K562 (cell line): Measurements from ENCODE around the gene ETS2. TPM values are rescaled to one million over a fixed set of nuclear protein-coding genes. Genes with fewer than 3 reads are reported as not detected.

Source experiments
- BACH1 ChIP-seq: fragments of 200-800 bp; sonication (Bioruptor generic); IDR thresholded peaks from 2 replicates; pipeline ENCODE4 v1.6.1; 2016; ENCODE audit warnings: missing genetic modification characterization, missing compliant biosample characterization
- CBFA2T2 ChIP-seq: fragments of 450-650 bp; conservative IDR thresholded peaks from 2 replicates; pipeline ENCODE4 v1.6.1; 2017; ENCODE audit warnings: mild to moderate bottlenecking
- CREB3L1 ChIP-seq: fragments of 450-650 bp; IDR thresholded peaks from 2 replicates; pipeline ENCODE4 v1.6.1; 2014; ENCODE audit warnings: low read depth, mild to moderate bottlenecking, moderate library complexity, borderline replicate concordance
- CREM ChIP-seq: IDR thresholded peaks from 2 replicates; pipeline ENCODE4 v1.6.1; 2014; ENCODE audit warnings: antibody characterized with exemption, low read depth
- GTF3C2 ChIP-seq: IDR thresholded peaks from 3 replicates; pipeline ENCODE4 v1.6.1; 2011; ENCODE audit warnings: borderline replicate concordance, mild to moderate bottlenecking, moderate library complexity; ENCODE audit not compliant: insufficient read length; ENCODE audit errors: extremely low read depth
- IRF9 ChIP-seq: fragments of 450-650 bp; IDR thresholded peaks from 2 replicates; pipeline ENCODE4 v1.6.1; 2016; ENCODE audit warnings: missing biosample characterization, missing genetic modification characterization
- KAT7 ChIP-seq: sonication (generic); formaldehyde crosslinking; IDR thresholded peaks from 2 replicates; pipeline ENCODE4 v1.8.0; 2022; ENCODE audit warnings: missing genetic modification reagents, mild to moderate bottlenecking, borderline replicate concordance
- MEIS2 ChIP-seq: fragments of 450-650 bp; IDR thresholded peaks from 2 replicates; pipeline ENCODE4 v1.6.1; 2014; ENCODE audit warnings: mild to moderate bottlenecking; ENCODE audit not compliant: partially characterized antibody
- MIER1 ChIP-seq: fragments of 450-650 bp; IDR thresholded peaks from 2 replicates; pipeline ENCODE4 v1.6.1; 2016; ENCODE audit warnings: antibody characterized with exemption, mild to moderate bottlenecking, low read depth
- MYNN ChIP-seq, 2 experiments: sonication (generic); formaldehyde crosslinking in 1 of 2; IDR thresholded peaks; 2 replicates each; pipeline versions ENCODE4 v1.5.0 to v1.6.1; 2016 to 2020; ENCODE audit warnings: antibody characterized with exemption in 1 of 2, missing genetic modification reagents in 1 of 2
- NEUROD1 ChIP-seq: fragments of 150-350 bp; IDR thresholded peaks from 2 replicates; pipeline ENCODE4 v1.6.1; 2014; ENCODE audit warnings: borderline replicate concordance, low read length, low read depth; ENCODE audit not compliant: partially characterized antibody
- NFYB ChIP-seq: IDR thresholded peaks from 2 replicates; pipeline ENCODE4 v1.6.1; 2011; ENCODE audit warnings: mild to moderate bottlenecking, moderate library complexity; ENCODE audit not compliant: insufficient read length; ENCODE audit errors: extremely low read depth
- RUNX1 ChIP-seq: sonication (generic); IDR thresholded peaks from 2 replicates; pipeline ENCODE4 v1.6.1; 2016; ENCODE audit warnings: antibody characterized with exemption, low read depth
- USF1 ChIP-seq: sonication (generic); formaldehyde crosslinking; IDR thresholded peaks from 2 replicates; pipeline ENCODE4 v1.9.0; 2022; ENCODE audit warnings: mild to moderate bottlenecking, missing genetic modification reagents
- USF2 ChIP-seq: sonication (generic); formaldehyde crosslinking; IDR thresholded peaks from 2 replicates; pipeline ENCODE4 v1.5.0; 2020; ENCODE audit warnings: missing genetic modification reagents
- ZNF212 ChIP-seq: fragments of 450-650 bp; formaldehyde crosslinking; IDR thresholded peaks from 2 replicates; pipeline ENCODE4 v1.4.0; 2020; ENCODE audit warnings: mild to moderate bottlenecking
- ZNF316 ChIP-seq: fragments of 450-650 bp; IDR thresholded peaks from 2 replicates; pipeline ENCODE4 v1.6.1; 2016
- ZNF324 ChIP-seq: fragments of 250-450 bp; sonication (Bioruptor Pico); IDR thresholded peaks from 2 replicates; pipeline ENCODE4 v1.4.0; 2020; ENCODE audit warnings: mild to moderate bottlenecking
- ZNF584 ChIP-seq: fragments of 200-800 bp; sonication (Bioruptor generic); IDR thresholded peaks from 2 replicates; pipeline ENCODE4 v1.6.1; 2016; ENCODE audit warnings: low read depth, mild to moderate bottlenecking, missing genetic modification characterization, missing compliant biosample characterization
- polyA plus RNA-seq, 8 experiments: library from polyadenylated mRNA; depleted of rRNA in 4 of 8; stranded (reverse) in 5 of 8; unstranded in 3 of 8; fragments of >200 nt; fragmentation: Nextera tagmentation in 2 of 8; fragmentation: Illumina TruSeq in 1 of 8; extraction: Ambion mirVana in 2 of 8; extraction: Trizol in 1 of 8; gene quantifications; 2 replicates each; pipeline versions ENCODE4 v1.2.1 to v1.2.3, GENCODE V29; 2011 to 2014; ENCODE audit warnings: inconsistent platforms in 1 of 8, missing spikeins in 1 of 8
- total RNA-seq, 7 experiments: library from RNA; depleted of rRNA in 6 of 7; stranded (reverse); fragments of >200 nt in 6 of 7; fragmentation: Illumina TruSeq in 2 of 7; extraction: Trizol in 2 of 7; gene quantifications; 2 replicates each; pipeline versions ENCODE4 v1.2.1 to v1.2.3, GENCODE V29; 2011 to 2021; ENCODE audit warnings: low replicate concordance in 1 of 7

ETS2 gene
- total and polyA plus RNA-seq, 9 of the 15 experiments (the other 6 are each of a cell fraction or from before 2014, with no cell fraction given), result 1.7 to 24.4 (median 12.2) TPM

- TF ChIP-seq GTF3C2 (no peak), ZNF584 (CRISPR knock-in tag) (peak; percentile 87), NFYB (no peak), ZNF212 (no peak), ZNF316 (peak; percentile 55; the same call in 1 of the 2 replicates), KAT7 (CRISPR knock-in tag) (no peak), NEUROD1 (peak; percentile 52), BACH1 (tag) (peak; percentile 82; the same call in 1 of the 2 replicates), CREB3L1 (peak; percentile 37; the same call in 1 of the 2 replicates), RUNX1 (no peak), IRF9 (peak; percentile 98), USF1 (peak; percentile 93), USF2 (CRISPR knock-in tag) (peak; percentile 92), CBFA2T2 (peak; percentile 57), MIER1 (no peak), MYNN (IDR thresholded peaks at IDR 0.05) (no peak), MYNN (CRISPR knock-in tag; IDR thresholded peaks at IDR 0.05) (no peak), MEIS2 (peak; percentile 93), ZNF324 (no peak), CREM (0 out of 2 replicates have a peak, but pooled peaks have one; percentile 19)
Measured at GRCh38 chr21:38831526-38832467, 26.1 kb downstream of the ETS2 start (continued).
